ENCODE data around the gene ROR2.

ROR2 gene

DNA sequence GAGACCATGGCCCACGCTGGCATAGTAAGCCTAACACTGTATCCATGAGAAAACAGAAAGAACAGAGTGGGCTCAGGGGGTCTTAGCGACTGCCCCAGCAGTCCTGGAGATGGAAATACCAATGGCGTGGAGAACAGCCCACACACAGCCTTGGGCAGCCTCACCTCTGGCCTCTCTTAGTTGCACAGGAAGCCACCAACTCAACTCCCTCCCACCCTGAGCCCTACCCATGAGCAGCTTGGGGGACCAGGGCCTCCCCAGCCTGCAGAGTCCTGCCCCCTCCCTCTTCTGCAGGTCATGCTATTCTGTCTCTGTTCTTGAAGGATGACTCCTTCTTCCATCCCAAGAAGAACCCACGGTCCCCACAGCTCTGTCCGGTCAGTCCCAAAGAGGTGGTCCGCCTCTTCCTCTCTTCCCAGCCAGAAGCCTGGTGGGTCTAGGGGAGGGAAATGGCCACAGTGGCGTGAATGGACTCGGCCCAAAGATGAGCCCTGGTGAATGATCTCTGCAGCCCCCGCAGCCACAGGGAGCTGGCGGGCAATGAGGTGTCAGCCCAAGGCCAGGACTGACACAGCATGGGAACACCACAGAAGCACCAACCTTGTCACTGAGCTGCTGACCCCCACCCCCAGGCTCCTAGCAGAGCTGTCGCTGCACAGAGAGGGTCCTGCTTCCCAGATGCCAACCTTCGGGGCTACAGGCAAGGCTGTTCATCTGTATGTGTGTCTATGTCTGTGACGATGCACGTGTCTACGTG is 131.2 kb downstream of the ROR2 start:
- no peak for TF ChIP-seq RAD21 (IDR thresholded peaks at IDR 0.05; ENCODE audit: low read depth)
- no peak for TF ChIP-seq CREB1 (IDR thresholded peaks at IDR 0.05; ENCODE audit: low read depth)
- no peak for TF ChIP-seq TCF12 (IDR thresholded peaks at IDR 0.05; ENCODE audit: low read depth)

DNA sequence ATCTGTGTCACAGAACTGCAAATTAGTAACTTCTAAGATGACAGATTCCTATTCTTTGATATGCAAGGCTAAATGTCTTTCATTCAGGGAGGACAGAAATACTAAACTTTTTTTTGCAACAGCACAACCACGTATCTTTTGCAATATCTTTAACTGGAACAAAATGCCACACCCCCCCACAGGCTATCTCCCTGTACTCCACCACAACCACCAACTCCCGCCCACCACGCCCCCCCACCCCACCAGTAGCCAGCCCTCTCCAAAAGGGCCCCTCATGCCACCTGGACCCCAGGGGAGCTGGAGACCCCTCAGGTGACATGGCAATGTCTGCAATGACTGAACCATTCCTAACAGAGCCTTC is 131.8 kb downstream of the ROR2 start:
- TF ChIP-seq CREB1 (IDR thresholded peaks at IDR 0.05; ENCODE audit: low read depth) = no peak
- TF ChIP-seq, protein P1, sequence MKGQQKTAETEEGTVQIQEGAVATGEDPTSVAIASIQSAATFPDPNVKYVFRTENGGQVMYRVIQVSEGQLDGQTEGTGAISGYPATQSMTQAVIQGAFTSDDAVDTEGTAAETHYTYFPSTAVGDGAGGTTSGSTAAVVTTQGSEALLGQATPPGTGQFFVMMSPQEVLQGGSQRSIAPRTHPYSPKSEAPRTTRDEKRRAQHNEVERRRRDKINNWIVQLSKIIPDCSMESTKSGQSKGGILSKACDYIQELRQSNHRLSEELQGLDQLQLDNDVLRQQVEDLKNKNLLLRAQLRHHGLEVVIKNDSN (IDR thresholded peaks at IDR 0.05) = no peak
- no peak for TF ChIP-seq CEBPB (IDR thresholded peaks at IDR 0.05)
- no peak for TF ChIP-seq ZBTB7A (IDR thresholded peaks at IDR 0.05; ENCODE audit: low read depth)
- no peak for TF ChIP-seq TEAD4 (IDR thresholded peaks at IDR 0.05)
- TF ChIP-seq TCF12 (IDR thresholded peaks at IDR 0.05; ENCODE audit: low read depth) = no peak
- TF ChIP-seq TAF1 (IDR thresholded peaks at IDR 0.05; ENCODE audit: low read depth) = no peak

DNA sequence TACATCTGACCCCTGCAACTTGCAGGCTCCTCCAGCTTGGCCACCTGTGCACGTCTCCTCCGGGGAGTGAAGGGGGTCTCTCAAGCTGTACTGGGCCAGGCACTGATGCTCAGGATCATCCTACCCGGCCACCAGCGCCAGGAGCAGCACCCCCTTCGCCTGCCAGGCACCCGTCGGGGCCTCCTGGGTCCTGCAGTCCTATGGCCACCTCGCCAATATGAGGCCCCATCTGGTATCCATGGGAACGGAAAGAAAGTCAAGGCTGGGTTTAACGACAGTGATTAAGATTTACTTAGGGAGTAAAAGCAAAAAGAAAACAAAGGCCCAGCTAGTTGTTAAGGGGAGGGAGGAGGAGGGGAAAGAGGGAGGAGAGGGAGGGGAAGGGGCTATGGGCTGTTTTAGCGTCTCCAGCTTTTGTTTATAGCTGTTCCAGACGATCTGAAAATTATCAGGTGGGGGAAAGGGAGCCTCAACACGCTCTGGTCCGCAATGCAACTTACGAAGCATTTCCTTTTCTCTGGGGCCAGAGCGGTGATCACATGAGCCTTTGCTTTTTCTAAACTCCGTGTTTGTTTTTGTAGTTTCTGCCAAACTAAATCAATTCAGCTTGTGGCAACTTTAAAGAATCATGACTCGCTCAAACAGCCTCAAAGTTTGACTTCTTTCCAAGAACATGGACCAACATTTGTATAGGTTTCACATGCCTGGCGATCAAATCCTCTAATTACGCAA is 132.4 kb downstream of the ROR2 start:
- no peak for TF ChIP-seq RAD21 (IDR thresholded peaks at IDR 0.05; ENCODE audit: low read depth)
- TF ChIP-seq, protein P2, sequence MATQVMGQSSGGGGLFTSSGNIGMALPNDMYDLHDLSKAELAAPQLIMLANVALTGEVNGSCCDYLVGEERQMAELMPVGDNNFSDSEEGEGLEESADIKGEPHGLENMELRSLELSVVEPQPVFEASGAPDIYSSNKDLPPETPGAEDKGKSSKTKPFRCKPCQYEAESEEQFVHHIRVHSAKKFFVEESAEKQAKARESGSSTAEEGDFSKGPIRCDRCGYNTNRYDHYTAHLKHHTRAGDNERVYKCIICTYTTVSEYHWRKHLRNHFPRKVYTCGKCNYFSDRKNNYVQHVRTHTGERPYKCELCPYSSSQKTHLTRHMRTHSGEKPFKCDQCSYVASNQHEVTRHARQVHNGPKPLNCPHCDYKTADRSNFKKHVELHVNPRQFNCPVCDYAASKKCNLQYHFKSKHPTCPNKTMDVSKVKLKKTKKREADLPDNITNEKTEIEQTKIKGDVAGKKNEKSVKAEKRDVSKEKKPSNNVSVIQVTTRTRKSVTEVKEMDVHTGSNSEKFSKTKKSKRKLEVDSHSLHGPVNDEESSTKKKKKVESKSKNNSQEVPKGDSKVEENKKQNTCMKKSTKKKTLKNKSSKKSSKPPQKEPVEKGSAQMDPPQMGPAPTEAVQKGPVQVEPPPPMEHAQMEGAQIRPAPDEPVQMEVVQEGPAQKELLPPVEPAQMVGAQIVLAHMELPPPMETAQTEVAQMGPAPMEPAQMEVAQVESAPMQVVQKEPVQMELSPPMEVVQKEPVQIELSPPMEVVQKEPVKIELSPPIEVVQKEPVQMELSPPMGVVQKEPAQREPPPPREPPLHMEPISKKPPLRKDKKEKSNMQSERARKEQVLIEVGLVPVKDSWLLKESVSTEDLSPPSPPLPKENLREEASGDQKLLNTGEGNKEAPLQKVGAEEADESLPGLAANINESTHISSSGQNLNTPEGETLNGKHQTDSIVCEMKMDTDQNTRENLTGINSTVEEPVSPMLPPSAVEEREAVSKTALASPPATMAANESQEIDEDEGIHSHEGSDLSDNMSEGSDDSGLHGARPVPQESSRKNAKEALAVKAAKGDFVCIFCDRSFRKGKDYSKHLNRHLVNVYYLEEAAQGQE (IDR thresholded peaks at IDR 0.05; ENCODE audit: low read depth) = no peak
- TF ChIP-seq TCF12 (IDR thresholded peaks at IDR 0.05; ENCODE audit: low read depth) = no peak
- TF ChIP-seq FOXM1 (IDR thresholded peaks at IDR 0.05; ENCODE audit: borderline replicate concordance, low read depth) = no peak
- no peak for TF ChIP-seq EP300 (IDR thresholded peaks at IDR 0.05; ENCODE audit: borderline replicate concordance)
- no peak for TF ChIP-seq TEAD4 (IDR thresholded peaks at IDR 0.05)
- no peak for TF ChIP-seq TAF1 (IDR thresholded peaks at IDR 0.05; ENCODE audit: low read depth)
- no peak for TF ChIP-seq CREB1 (IDR thresholded peaks at IDR 0.05; ENCODE audit: low read depth)
- TF ChIP-seq EGR1 (IDR thresholded peaks at IDR 0.05) = no peak

DNA sequence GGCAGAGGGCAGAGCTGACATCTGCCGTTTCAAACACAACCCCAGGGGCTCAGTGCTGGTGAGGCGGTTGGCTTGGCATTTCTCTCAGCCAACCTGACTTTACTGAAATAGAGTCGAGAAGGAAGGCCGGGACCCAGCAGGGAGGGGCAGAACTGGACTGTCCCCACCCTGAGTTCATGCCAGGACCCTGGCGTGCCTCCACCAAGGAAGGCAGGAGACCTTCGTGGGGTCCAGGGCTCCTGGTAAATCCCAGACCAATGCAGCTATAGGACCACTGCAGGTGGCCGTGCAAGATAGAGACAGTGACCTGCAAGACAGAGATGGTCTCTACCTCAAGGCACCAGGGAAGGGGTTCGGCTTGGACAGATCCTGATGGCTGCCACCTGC is 132.9 kb downstream of the ROR2 start:
- no peak for TF ChIP-seq TEAD4 (IDR thresholded peaks at IDR 0.05)
- no peak for TF ChIP-seq CEBPB (IDR thresholded peaks at IDR 0.05)
- TF ChIP-seq RAD21 (IDR thresholded peaks at IDR 0.05; ENCODE audit: low read depth) = no peak
- TF ChIP-seq, protein P3, sequence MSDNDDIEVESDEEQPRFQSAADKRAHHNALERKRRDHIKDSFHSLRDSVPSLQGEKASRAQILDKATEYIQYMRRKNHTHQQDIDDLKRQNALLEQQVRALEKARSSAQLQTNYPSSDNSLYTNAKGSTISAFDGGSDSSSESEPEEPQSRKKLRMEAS (IDR thresholded peaks at IDR 0.05) = no peak
- TF ChIP-seq ZBTB7A (IDR thresholded peaks at IDR 0.05; ENCODE audit: low read depth) = no peak
- TF ChIP-seq NFIC (IDR thresholded peaks at IDR 0.05) = no peak
- TF ChIP-seq EGR1 (IDR thresholded peaks at IDR 0.05) = no peak
- TF ChIP-seq, protein P2 (IDR thresholded peaks at IDR 0.05; ENCODE audit: low read depth) = no peak
- TF ChIP-seq FOXM1 (IDR thresholded peaks at IDR 0.05; ENCODE audit: borderline replicate concordance, low read depth) = no peak
- TF ChIP-seq EP300 (IDR thresholded peaks at IDR 0.05; ENCODE audit: borderline replicate concordance) = no peak
- TF ChIP-seq TAF1 (IDR thresholded peaks at IDR 0.05; ENCODE audit: low read depth) = no peak
- TF ChIP-seq, protein P1 (IDR thresholded peaks at IDR 0.05) = no peak
- TF ChIP-seq YY1 (IDR thresholded peaks at IDR 0.05; ENCODE audit: low read depth) = no peak
- TF ChIP-seq TCF12 (IDR thresholded peaks at IDR 0.05; ENCODE audit: low read depth) = no peak
- TF ChIP-seq CREB1 (IDR thresholded peaks at IDR 0.05; ENCODE audit: low read depth) = no peak

DNA sequence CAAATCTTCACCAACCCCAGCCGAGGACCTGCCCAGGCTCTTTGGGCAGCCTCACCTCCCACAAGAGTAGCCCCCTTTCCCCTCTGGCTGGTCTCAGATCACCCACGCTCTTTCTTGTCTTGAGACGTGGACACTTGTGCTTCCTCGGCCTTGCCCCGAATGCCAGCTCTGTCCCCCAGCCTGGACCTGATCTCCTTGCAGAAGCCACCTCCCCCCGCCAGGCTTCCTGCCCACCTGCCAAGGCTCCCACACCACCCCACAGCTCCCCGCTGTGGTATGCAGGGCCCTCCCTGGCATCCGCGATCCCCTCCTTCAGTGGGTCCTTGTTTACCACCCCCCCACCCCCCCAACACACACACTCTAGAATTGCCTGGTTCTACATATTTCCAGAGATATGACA is 133.7 kb downstream of the ROR2 start:
- TF ChIP-seq, protein P2 (IDR thresholded peaks at IDR 0.05; ENCODE audit: low read depth) = no peak
- TF ChIP-seq CREB1 (IDR thresholded peaks at IDR 0.05; ENCODE audit: low read depth) (no peak), FOXM1 (IDR thresholded peaks at IDR 0.05; ENCODE audit: borderline replicate concordance, low read depth) (no peak), CEBPB (IDR thresholded peaks at IDR 0.05) (no peak), TAF1 (IDR thresholded peaks at IDR 0.05; ENCODE audit: low read depth) (no peak), TCF12 (IDR thresholded peaks at IDR 0.05; ENCODE audit: low read depth) (no peak), TEAD4 (IDR thresholded peaks at IDR 0.05) (no peak), NFIC (IDR thresholded peaks at IDR 0.05) (no peak), EGR1 (IDR thresholded peaks at IDR 0.05) (no peak), EP300 (IDR thresholded peaks at IDR 0.05; ENCODE audit: borderline replicate concordance) (no peak), YY1 (IDR thresholded peaks at IDR 0.05; ENCODE audit: low read depth) (no peak)
- TF ChIP-seq, protein P1 (IDR thresholded peaks at IDR 0.05) = no peak
- TF ChIP-seq, protein P3 (IDR thresholded peaks at IDR 0.05) = no peak

Data from Ishikawa (cell line).